Measurements from ENCODE around the gene GGA3. TPM values are rescaled to one million over a fixed set of nuclear protein-coding genes. Genes with fewer than 3 reads are reported as not detected.
"Not testable (repeated sequence)": the region's sequence is repeated elsewhere in the genome, so short reads cannot be mapped to it uniquely, and the experiment has no call there.

GGA3 gene
- total RNA-seq, 1 experiment from 2014 or later, result 12.9 TPM

DNA sequence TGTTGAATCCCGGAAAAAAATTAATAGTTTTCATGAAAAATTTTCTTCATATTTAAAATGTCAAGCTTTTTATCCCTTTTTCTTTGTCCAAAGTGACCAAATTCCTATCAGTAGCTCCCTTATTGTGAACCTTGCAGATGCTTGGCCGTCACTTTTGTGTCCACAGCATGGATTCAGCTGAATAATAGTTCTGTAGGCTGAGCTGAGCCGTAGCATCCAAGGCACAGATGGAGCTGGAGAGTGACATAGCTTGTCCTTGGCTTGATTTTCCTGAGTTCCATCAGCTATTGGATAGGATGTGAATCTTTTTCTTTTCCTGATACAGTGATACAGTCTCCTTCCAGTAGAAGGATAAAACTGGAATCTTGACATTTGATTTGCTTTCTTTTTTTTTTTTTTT, 52.3 kb downstream of the GGA3 start:
- DNase-seq (ENCODE audit: low spot score), result no peak

DNA sequence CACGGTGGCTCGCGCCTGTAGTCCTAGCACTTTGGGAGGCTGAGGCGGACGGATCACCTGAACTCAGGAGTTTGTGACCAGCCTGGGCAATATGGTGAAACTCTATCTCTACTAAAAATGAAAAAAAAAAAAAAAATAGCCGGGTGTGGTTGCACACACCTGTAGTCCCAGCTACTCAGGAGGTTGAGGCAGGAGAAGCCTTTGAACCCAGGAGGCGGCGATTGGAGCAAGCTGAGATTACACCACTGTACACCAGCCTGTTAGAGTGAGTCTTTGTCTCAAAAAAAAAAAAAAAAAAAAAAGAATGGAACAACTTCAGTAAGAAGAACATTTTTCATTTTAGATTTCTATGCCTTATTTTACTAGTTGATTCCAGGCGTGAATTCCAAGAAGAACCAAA, 53.2 kb downstream of the GGA3 start:
- no peak for DNase-seq (ENCODE audit: low spot score)

DNA sequence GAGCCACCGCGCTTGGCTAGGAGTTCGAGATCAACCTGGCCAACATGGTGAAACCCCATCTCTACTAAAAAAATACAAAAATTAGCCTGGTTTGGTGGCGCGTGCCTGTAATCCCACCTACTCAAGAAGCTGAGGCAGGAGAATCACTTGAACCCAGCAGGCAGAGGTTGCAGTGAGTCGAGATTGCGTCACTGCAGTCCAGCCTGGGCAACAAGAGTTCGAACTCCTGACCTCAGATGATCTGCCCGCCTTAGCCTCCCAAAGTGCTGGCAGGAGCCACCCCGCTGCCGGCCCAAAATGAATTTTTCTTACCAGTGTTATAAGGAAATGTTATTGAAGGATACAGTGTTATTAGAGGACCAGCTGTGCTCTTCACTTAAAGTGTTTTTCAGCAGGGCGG, 53.6 kb downstream of the GGA3 start:
- DNase-seq (ENCODE audit: low spot score), result no peak

DNA sequence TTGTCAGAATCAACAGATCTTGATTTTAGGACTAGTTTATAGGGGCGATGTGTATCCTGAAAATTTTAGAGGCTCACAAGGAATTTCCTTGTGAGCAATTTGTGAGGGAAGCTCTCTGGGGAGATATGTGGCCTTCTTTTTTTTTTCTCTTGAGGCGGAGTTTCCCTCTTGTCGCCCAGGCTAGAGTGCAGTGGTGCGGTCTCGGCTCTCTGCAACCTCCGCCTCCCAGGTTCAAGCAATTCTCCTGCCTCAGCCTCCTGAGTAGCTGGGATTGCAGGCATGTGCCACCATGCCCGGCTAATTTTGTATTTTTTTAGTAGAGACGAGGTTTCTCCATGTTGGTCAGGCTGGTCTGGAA, 54.4 kb downstream of the GGA3 start:
- DNase-seq (ENCODE audit: low spot score), result not testable (repeated sequence)

DNA sequence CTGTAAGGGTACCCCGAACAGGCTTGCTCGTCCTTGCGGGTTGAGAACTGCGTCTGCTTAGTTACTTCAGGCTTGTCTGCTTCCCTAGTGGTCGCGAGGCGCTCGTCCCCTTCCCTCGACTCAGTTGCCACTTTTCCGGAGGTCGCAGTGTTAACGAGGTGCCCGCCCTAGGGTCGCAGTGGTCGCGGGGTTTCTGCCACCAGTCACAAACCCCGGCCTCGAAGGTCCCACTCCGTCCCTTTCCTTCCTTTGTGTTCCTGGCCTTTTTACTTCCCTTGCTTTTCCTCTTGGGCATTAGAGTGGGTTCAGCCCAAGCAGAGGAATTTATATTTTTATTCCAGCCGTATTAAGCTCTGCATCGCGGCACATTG, 55.6 kb downstream of the GGA3 start:
- DNase-seq (ENCODE audit: low spot score), result no peak

DNA sequence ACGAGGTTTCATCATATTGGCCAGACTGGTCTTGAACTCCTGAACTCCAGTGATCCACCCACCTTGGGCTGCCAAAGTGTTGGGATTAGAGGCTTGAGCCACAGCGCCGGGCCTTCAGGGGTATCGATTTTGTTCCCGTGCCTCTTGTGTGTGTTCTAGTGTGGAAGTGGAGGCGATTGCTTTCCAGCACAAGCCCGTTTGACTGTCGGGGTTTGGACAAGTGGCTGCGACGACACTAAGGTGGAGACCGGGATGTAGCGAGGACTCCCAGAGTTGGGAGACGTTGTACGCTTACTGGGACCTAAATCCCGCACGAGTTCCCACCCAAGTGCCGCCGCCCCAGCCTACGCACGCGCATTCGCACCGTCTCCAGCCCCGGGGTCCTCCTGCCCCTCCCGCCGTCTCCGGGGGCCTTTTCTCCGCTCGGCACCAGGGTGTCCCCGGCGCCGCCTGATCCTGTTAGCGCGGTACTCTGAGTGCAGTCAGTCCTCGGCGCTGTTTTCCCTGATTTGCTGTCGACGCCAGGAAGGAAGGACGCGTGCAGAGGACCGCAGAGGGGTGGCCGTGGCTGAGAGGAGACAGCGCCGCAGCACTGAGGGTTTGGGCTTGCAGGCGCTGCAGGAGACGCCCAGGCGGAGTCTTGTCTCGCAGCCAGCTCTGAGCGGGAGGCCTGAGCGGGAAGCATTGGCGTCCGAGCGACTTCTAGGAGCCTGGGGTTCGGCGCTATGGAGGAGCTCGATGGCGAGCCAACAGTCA, 56.2 kb downstream of the GGA3 start, which contains the start of gene NUP85:
Gene NUP85, plus strand, starts transcription at position 643 of the 756 bp plus-strand sequence. Its CDS starts 83 bp downstream, at position 726.
- peak; percentile 93 for DNase-seq (ENCODE audit: low spot score)

DNA sequence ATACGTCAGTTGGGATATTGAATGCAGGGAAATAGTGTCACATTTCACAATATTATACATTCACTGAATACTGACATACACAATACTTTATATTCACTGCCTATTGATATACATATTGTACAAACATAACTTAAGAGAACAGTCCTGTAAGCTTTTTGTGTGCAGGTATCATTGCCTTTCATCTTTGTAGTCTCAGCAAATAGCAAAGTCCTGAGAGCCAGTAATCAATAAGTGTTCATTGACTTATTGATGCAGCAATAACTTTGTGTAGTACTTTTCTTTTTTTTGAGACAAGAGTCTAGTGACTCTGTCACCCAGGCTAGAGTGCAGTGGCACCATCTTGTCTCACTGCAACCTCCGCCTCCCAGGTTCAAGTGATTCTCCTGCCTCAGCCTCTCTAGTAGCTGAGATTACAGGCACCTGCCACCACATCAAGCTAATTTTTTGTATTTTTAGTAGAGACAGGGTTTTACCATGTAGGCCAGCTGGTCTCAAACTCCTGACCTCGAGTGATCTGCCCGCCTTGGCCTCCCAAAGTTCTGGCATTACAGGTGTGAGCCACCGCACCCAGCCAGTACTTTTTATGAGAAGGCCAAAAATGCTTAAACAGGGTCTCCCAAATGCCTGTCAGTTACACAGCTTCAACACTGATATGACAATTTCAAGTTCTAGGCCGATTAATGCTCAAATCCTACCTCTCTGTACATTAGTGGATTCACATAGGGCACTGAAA, 61.4 kb downstream of the GGA3 start:
- no peak for DNase-seq (ENCODE audit: low spot score)

DNA sequence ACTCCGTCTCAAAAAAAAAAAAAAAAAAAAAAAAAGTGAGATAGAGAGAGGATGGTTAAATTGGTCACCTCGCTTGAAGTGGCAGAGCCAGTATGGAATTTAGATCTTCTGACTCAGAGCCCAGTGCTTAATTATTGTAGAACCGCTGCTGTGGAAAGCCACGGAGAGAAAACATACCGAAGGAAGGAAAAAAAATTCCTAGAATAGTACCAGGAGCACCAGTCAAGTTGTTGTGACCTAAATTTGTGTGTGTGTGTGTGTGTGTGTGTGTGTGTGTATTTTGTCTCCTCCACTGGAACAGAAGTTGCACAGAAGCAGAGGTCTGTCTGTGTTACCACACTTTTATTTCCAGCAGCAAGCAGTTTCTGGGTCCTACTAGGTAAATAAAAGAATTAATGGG, 66.5 kb downstream of the GGA3 start:
- DNase-seq (ENCODE audit: low spot score), result peak; percentile 87

DNA sequence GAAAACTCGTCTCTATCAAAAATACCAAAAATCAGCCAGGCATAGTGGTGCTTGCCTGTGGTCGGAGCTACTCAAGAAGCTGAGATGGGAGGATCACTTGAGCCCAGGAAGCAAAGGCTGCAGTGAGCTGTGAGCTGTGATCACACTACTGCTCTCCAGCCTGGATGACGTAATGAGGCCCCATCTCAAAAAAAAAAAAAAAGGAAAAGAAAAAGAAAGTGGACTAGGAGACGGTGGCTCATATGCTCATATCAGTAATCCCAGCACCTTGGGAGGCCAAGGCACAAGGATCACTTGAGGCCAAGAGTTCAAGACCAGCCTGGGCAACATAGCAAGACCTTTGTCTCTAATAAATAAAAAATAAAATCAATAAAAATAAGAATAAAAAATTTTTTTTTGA, 69.8 kb downstream of the GGA3 start:
- no peak for DNase-seq (ENCODE audit: low spot score)

DNA sequence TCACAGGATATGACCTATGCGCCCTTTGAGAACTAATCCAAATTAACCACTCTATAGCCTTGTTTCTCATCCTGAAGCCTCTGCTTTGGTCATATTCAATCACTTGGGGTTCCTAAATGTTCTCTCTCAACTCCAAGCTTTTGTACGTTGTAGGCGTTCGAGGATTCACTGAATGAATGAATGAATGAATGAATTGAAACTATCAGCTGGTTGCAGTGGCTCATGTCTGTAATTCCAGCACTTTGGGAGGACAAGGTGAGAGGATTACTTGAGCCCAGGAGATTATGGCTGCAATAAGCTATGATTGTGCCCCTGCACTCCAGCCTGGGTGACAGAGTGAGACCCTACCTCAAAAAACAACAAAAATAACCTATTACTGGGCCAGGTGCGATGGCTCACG, 72.8 kb downstream of the GGA3 start:
- DNase-seq (ENCODE audit: low spot score), result no peak

Other genes starting within 250 kb of the GGA3 start
- 135 TPM in 2 replicates for gene MRPL58, start 248.9 kb downstream of the GGA3 start, total RNA-seq (2014; rRNA removed; shearing (Covaris generic))
- gene ATP5PD, start 214.6 kb downstream of the GGA3 start, total RNA-seq (2014; rRNA removed; shearing (Covaris generic)), result 488 and 584 TPM in 2 replicates
- gene KCTD2, start 214.4 kb downstream of the GGA3 start, total RNA-seq (2014; rRNA removed; shearing (Covaris generic)), result 25.6 and 25.7 TPM in 2 replicates
- 0.10 TPM in 1 of 2 replicates, not detected in the other for gene SLC16A5, start 173.7 kb downstream of the GGA3 start, total RNA-seq (2014; rRNA removed; shearing (Covaris generic))
- gene ARMC7, start 151.6 kb downstream of the GGA3 start, total RNA-seq (2014; rRNA removed; shearing (Covaris generic)), result 3.2 and 6.0 TPM in 2 replicates
- 73.6 and 83.9 TPM in 2 replicates for gene NT5C, start 129.9 kb downstream of the GGA3 start, total RNA-seq (2014; rRNA removed; shearing (Covaris generic))
- gene JPT1, start 107.1 kb downstream of the GGA3 start, total RNA-seq (2014; rRNA removed; shearing (Covaris generic)), result 626 and 687 TPM in 2 replicates
- gene SUMO2, start 78.6 kb downstream of the GGA3 start, total RNA-seq (2014; rRNA removed; shearing (Covaris generic)), result 201 and 239 TPM in 2 replicates
- 55.6 and 59.1 TPM in 2 replicates for gene NUP85, start 55.9 kb downstream of the GGA3 start, total RNA-seq (2014; rRNA removed; shearing (Covaris generic))
- 100 and 101 TPM in 2 replicates for gene MRPS7, start 273 bp upstream of the GGA3 start, total RNA-seq (2014; rRNA removed; shearing (Covaris generic))
- gene MIF4GD, start 9.6 kb upstream of the GGA3 start, total RNA-seq (2014; rRNA removed; shearing (Covaris generic)), result 34.2 and 43.5 TPM in 2 replicates
- 13.6 and 22.6 TPM in 2 replicates for gene SLC25A19, start 27.8 kb upstream of the GGA3 start, total RNA-seq (2014; rRNA removed; shearing (Covaris generic))
- 116 and 123 TPM in 2 replicates for gene GRB2, start 144.1 kb upstream of the GGA3 start, total RNA-seq (2014; rRNA removed; shearing (Covaris generic))
- gene TMEM94, start 195.0 kb upstream of the GGA3 start, total RNA-seq (2014; rRNA removed; shearing (Covaris generic)), result 49.7 and 53.9 TPM in 2 replicates